COLO668 (cell line): ENCODE measurements around the gene ASAP3.
A peak's percentile ranks its signal among the peaks of the same experiment; 100 is the strongest.

Experiments used
- DNase-seq: peaks from one replicate; lab custom pipeline; 2025; ENCODE audit not compliant: unreplicated experiment; lab: John Stamatoyannopoulos, UW

ASAP3 gene

GRCh38 chr1:23478896-23479665 is 4.9 kb downstream of the ASAP3 start:
- no peak for DNase-seq

GRCh38 chr1:23477359-23478144 is 6.4 kb downstream of the ASAP3 start:
- DNase-seq, result no peak

- DNase-seq, result no peak
These were observed 8.3 kb downstream of the ASAP3 start for GRCh38 chr1:23475641-23476040.

- no peak for DNase-seq
These were observed 8.8 kb downstream of the ASAP3 start for GRCh38 chr1:23475134-23475628.

- DNase-seq, result no peak
These were observed 10.8 kb downstream of the ASAP3 start for GRCh38 chr1:23473037-23473800.

- DNase-seq, result no peak
These were observed 11.5 kb downstream of the ASAP3 start for GRCh38 chr1:23472351-23473036.

GRCh38 chr1:23471473-23472075 is 12.4 kb downstream of the ASAP3 start:
- no peak for DNase-seq

- no peak for DNase-seq
These were observed 13.5 kb downstream of the ASAP3 start for GRCh38 chr1:23470282-23471070.

GRCh38 chr1:23469372-23469982 is 14.5 kb downstream of the ASAP3 start:
- no peak for DNase-seq

GRCh38 chr1:23466423-23466989 is 17.5 kb downstream of the ASAP3 start:
- DNase-seq, result no peak

GRCh38 chr1:23463286-23463685 is 20.7 kb downstream of the ASAP3 start:
- no peak for DNase-seq

- no peak for DNase-seq
These were observed 21.2 kb downstream of the ASAP3 start for GRCh38 chr1:23462766-23463165.

- DNase-seq, result no peak
These were observed 22.9 kb downstream of the ASAP3 start for GRCh38 chr1:23461050-23461449.

- DNase-seq, result no peak
These were observed 23.5 kb downstream of the ASAP3 start for GRCh38 chr1:23460519-23460918.

- DNase-seq, result no peak
These were observed 24.6 kb downstream of the ASAP3 start for GRCh38 chr1:23459338-23459757.

GRCh38 chr1:23456226-23456625 is 27.8 kb downstream of the ASAP3 start:
- DNase-seq, result no peak

GRCh38 chr1:23453455-23454000 is 30.5 kb downstream of the ASAP3 start:
- DNase-seq, result no peak

GRCh38 chr1:23452011-23452411 is 32.0 kb downstream of the ASAP3 start:
- peak; percentile 36 for DNase-seq

GRCh38 chr1:23451441-23451840 is 32.5 kb downstream of the ASAP3 start:
- no peak for DNase-seq
